NOMO-1 (cell line): ENCODE data around the gene RPP21.
A peak's percentile ranks its signal among the peaks of the same experiment; 100 is the strongest.

Experiments used
- DNase-seq, 2 experiments: peaks; one replicate each; lab custom pipeline; 2025; ENCODE audit not compliant: unreplicated experiment in 2 of 2; lab: John Stamatoyannopoulos, UW

The RPP21 gene

DNA sequence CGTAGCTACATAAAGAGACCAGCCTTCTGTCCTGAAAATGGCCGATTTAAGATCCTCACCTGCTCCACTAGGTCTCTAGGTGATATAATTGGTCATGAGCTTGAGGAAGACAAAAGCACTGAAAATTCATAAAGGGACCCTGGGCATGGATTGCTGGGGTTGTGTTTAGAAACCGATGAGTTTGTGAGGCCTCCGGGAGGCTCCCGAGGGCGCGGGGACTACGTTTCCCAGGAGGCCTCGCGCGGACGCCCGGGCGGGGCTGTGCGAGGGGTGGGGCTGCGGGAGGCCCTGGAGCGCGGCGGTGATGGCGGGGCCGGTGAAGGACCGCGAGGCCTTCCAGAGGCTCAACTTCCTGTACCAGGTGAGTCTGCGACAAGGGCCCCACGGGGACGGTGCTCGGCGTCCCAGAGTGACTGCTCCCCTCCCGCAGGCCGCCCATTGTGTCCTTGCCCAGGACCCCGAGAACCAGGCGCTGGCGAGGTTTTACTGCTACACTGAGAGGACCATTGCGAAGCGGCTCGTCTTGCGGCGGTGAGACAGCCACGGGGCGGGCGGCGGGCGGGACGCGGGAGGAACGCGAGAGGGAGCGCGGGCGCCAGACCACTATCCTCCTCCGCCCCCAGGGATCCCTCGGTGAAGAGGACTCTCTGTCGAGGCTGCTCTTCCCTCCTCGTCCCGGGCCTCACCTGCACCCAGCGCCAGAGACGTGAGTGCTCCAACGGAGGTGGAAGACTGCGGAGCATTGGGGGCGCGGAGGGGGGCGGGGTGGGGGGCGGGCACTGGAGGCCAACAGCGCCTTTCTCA lies at the start of gene RPP21:
Gene RPP21 (plus strand): TSS at position 289 of the 804 bp plus-strand sequence. CDS start 16 bp downstream, at position 305.
- DNase-seq = peak; percentile 79 to 80

DNA sequence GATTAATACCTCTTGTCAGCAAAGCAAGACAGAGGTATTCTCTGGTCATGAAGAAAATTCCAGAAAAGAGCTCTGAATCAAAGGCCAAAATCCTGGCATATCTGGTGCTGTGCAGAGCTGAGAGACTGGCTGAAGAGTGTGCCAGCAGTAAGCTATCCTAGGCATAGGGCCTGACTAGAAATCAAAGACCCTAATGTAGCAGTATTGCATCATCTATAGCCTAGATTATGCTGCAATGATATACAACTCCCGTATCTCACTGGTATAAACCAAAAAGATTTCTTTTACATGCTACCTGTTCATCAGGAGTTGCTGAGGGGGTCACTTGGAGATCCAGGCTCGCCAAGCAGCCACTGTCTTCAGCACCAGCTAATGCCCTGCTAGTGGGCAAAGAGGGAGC lies 49.1 kb upstream of the RPP21 start:
- no peak for DNase-seq

DNA sequence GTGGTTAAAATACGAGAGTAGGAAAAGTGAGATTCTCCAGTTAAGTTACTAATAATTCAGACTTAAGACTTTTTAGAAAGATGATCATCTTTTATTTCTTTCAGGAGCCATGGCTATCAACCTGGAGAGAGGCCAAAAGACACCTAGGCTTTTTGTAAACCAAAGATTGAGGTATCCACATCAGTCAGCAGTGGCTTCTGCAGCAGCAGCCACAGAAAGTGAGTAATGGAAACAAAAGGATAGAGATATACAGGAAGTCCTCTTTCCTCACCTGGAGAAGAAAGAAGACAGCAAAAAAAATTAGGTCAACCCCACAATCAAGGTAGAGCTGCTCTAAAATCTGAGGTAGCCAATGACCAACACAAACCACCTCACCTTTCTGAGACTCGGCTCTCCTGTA lies 41.0 kb upstream of the RPP21 start:
- DNase-seq = no peak

DNA sequence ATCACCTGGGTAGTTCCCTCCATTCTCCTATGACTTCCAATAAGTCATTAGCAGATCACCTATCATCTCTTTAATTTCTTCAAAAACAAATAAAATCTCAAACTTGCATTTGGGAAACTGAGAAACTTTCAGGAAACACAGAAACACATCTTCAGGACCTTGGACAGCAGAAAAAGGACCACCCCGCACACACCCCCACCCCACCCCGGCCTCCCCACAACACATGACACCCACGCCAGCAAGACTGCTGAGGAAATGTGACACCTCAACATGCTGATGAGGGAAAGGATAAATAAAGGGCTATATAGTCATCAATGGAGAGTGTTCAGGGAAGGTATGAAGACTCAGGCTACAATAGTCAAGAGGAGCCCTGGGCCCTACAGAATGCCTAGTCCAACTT lies 33.9 kb upstream of the RPP21 start:
- no peak for DNase-seq

DNA sequence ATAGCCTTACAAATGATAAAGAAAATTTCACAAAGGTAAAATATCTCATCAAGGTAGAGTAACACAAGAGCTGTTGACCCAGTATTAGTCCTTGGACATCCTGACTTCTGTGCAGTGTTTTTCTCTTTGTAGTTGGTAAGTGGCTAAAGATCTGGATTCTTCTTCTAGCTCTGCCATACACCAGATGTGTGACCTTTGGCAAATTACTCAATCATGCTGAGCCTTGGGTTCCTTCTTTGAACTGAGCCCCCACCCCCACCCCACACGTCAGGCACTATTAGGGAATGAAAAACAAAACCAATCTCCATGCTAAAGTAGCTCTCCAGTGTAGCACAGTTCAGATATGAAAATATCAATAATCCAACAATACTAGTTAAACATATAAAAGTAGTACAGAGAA lies 33.3 kb upstream of the RPP21 start:
- DNase-seq = no peak

DNA sequence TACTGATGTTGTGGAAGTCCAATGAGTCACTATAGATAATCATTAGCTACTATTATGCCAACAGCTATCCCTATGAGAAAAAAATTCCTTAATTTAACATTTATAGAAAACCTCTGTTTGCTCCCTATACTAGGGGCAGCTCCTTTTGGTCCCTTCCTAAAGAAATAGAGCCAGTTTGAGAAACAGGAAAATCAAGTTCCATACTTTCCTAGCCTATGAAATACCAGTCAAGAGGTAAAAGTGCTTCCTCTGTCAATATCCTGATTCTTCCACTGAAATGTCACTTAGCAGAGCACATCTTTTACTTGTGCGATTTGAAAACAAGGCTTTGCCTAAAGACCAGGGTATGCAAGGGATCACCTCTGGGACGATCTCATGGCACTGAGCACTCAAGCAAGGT lies 32.7 kb upstream of the RPP21 start:
- no peak for DNase-seq

DNA sequence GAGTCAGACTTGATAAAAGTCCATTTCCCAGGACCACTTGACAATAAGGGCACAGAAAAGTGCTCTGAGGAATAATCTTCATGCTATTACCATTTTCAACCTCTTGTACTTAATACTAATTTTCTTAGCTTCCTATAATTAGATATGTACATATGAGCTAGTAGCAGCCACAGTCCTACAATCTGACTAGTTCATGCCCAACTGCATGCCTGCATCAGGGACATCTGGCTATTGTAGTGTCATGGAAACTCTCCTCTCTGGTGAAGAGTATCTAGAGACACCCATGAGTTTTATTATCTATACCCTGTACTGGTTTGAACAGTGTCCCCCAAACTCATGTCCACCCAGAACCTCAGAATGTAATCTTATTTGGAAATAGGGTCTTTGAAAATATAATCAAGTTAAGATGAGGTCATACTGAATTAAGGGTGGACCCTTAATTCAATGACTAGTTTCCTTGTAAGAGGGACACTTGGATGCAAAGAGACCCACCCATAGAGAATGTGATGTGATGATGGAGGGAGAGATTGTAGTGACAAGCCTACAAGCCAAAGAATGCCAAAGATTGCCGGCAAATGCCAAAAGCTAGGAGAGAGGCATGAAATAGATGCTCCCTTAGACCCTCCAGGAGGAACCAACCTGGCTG lies 32.2 kb upstream of the RPP21 start:
- no peak for DNase-seq

DNA sequence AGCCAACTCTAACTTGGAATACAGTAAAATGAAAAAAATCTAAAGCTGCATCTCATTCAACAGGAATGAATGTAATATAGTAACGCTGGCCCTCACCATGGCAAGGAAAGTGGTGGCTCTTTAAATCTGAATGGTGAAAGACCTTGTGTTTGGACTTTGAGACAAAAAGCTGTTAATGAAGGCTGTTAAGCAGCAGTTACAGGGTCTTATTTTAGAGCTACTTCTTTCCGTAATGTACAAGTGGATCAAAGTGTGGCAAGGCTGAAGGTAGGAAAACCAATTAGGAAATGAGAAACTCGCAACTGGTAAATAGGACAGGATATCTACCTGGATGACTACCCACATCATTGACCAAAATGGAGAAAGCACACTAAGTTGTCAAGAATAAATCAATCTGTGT lies 29.8 kb upstream of the RPP21 start:
- DNase-seq = no peak

DNA sequence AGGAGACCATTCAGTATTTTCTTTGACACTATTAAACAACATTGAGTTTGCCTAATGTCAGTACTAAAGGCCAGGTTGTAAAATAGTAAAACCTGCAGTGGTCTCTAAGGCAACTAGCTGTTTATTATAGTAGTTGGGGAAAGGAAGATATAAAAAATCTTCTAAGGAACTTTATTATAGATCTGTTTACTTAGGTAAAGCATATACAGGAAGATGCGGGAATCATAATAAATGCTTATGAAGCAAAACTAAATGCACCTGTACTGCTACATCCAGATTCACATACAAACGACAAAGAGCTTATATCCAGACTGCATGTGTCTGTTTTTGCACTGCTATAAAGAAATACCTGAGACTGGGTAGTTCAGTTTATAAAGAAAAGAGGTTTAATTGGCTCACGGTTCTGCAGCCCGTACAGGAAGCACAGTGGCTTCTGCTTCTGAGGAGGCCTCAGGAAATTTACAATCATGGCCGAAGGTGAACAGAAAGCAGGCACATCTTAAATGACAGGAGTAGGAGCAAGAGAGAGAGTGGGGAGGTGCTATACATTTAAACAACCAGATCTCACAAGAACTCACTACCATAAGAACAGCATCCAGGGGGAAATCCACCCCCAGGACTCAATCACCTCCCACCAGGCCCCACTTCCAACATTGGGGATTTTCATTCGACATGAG lies 26.9 kb upstream of the RPP21 start:
- no peak for DNase-seq

DNA sequence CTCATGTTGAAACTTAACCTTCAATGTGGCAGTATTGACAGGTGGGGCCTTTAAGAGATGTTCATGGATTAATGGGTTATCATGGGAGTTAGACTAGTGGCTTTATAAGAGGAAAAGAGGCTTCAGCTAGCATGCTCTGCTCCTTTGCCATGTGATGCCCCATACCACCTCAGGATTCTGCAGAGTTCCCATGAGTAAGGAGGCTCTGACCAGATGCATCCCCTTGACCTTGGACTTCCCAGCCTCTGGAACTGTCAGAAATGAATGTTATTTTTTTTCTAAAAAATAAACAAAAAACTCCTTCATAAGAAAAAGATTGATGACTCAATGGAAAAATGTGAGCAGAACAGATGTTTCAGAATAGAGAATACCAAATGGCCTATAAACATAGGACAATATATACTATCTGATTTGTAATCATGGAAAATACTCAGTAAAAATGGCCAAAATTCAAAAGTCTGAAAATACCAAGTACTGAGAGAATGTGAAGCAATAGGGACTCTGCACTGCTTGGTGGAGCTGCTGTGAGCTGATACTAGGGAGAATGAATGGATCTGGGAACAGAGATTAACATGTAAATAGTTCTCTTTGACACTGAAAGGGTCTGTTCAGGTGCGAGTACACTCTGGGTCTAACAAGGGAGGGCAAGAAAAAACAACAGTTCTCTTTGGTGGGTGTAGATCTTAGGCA lies 25.7 kb upstream of the RPP21 start:
- DNase-seq = no peak

DNA sequence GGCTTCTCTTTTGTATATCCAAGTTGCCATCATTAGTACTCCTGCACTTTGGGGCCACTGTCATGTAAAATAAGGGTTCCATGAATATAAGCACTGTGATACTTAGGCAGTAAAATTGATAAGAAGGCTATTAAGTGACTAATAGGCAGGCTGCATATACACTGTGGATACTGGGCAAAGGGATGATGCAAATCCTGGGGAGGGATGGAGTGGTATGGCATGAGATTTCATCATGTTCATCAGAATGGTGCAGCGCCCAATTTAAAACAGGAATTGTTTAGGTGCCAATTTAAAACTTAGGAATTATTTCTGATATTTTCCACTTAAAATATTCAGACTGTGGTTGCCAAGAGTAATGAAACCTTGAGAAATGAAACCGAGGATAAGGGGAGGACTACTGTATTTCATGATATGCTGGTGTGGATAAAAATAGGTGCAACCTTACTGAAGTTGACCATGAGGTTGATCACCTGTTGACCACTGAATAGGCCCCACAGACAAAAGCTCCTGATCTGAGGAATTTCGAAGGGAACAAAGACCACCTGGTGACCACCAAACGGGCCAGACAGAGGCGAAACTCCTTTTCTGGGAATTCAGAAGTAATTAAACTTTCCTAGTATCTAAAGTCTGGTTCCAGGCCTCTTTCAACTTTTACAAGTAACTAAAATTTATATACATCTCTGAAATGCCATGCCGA lies 23.1 kb upstream of the RPP21 start:
- DNase-seq = no peak

DNA sequence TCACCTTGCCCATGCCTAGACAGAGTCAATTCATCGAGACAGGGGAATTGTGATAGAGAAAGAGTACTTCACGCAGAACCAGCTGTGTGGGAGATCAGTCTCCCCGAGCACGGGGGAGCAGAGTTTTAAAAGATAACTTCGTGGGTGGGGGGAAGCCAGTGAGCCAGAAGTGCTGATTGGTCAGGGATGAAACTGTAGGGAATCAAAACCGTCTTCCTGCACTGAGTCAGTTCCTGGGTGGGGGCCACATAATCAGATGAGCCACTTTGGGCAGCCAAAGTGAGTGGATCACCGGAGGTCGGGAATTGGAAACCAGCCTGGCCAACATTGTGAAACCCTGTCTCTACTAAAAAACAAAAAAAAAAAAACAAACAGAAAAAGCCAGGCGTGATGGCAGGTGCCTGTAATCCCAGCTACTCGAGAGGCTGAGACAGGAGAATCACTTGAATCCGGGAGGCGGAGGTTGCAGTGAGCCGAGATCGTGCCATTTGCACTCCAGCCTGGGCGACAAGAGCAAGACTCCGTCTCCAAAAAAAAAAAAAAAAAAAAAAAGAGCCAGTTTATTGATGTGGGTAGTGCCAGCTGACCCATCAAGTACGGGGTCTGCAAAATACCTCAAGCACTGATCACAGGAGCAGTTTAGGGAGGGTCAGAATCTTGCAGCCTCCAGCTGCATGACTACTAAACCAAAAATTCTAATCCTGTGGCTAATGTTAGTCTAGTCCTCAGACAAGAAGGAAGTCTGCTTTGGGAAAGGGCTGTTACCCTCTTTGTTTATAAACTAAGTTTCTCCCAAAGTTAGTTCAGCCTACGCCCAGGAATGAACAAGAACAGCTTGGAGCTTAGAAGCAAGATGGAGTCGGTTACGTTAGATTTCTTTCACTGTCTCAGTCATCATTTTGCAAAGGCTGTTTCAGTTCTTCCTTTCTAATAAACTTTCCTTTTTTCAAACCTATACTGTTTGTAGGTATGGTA lies 22.1 kb upstream of the RPP21 start:
- DNase-seq = no peak

DNA sequence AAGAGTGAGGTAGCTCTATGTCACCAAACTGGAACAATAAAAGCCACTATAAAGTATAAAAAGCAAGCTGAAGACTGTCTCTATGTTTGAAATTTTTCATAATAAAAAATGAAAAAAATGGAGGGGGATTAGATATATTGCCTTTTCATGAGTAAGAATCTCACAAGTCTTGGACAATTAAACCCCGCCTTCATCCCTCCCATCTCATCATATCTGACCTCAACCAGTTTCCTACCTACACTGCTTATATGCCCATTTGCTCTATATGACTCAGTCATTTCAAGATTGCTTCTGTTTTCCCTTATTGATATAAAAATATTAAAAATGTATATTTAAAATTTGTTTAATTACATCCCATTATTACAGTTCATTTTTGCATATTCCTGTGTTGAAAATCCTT lies 21.1 kb upstream of the RPP21 start:
- DNase-seq = no peak

DNA sequence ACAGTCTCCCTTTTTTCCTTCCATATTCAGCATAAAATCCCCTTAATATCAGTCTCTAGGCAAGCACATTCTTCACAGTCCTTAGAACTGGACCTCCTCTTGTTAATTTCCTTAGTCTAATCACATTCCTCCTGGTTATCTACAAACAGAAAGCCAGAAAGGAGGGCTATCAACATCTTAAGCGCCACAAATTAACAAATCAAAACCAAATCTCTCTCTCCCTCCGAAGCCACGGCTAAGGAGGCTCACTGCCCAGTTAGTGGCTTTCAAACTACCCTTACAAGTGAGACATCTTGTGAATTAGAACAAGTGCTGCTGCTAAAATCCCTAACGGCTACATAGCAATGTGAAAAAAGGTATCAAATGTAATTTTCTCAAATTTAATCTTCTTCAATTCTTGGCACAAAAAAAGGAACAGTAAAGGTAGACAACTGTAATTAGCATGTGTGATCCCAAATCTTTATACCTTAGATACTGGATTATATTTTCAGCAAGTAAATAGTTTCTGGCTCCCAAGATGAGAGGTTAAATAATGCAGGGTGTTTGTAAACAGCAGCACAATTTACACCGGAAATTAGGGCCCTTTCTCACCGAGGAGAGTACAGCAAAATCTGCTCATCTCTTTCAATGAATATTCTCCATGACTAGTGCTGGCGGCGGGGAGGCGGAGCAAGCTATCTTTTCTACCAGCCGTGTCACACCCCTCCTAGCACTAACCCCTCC lies 19.6 kb upstream of the RPP21 start:
- DNase-seq = peak; percentile 25 to 37

DNA sequence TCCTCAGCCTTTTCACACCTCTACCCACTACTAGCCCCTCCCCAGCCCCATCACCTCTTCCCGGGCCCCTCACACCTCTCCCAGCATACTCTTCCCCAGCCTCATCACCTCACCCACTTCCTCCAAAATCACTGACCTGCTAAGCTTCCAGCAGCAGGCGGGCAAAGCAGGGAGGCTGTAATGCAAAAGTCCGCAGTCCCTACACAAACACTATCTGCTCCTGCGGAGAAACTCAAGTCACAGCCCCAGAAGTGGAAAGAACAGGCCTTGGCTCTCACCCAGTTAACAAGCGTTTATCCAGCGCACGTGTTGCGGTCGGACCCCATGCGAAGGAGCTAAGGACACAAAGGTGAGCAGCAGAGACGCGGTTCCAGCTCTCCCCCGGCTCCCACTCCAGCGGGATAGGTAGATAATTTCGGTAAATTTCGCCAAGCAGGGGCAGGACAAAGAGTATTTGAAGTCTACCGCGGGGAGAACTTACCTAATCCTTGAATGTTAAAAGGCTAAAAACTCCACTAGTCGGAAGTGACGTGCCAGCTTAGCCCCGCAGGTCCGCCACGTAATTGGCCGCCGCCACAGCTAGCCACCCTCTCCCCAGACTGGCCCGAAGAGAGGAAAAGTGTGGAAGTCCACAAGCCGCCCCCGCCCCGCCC lies 19.0 kb upstream of the RPP21 start:
- DNase-seq = peak; percentile 79 to 80

DNA sequence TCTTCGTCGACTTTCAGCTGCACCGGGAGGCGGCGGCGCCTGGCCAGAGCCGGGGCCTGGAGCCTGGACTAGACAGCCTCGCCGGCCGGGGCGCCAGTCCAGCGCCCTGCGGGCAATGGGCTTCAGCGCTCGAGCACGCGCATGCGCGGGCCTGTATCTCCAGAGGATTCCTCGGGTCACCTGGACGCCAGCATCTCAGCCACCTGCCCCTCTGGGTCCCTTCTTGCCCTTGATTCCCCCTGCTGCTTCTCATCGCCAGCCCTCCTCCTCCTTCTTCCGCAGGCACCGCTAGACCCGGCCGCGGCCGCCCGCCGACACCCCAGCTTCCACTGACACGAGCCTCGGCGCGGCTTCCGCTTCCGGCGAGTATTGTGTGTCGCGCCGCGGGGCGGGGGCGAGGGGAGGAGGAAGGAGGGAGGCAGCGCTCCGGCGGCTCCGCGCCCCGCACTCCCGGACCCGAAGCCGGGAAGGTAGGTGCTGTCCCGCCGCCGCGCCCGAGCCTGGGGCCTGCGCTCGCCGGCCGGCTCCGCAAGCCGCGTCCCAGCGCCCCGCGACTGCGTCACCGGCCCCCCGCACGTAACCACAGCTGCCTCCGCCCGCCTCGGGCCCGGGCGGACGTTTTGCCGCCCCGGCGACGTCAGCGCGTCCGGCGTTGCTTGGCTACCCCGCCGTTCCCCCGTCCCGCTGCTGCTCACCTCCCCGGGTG lies 18.3 kb upstream of the RPP21 start, which contains the start of gene TRIM39:
Gene TRIM39 (plus strand): TSS at position 402 of the 706 bp plus-strand sequence. CDS start 2,391 bp downstream, outside the sequence.
- peak; percentile 64 to 73 for DNase-seq

DNA sequence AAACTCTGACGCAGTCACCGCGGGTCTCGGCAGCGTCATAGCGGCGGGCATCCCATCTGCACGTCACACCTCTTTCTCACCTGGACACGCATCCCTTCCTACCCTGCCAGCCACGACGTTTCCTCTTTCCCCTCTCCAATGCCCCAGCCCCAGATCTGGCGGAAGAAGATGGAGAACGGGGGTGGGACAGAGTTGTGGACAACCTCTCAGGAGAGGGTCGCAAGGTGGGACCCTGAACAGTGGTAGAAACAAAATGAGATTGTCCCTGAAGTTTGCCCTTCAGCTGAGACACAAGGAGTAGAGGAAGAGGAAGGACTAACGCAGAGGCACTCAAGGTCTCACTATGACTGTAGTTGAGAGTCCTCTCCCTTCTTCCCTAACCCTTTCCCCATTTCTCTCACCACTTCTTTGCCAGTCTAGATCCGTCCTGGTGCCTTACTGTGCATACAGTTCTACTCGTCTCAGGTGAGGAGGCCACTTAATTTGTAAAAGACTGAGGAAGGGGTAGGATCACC lies 17.7 kb upstream of the RPP21 start:
- peak in 1 of 2 experiments; percentile 5 for DNase-seq
